ENCODE results near the gene AP5S1. TPM values are rescaled to one million over a fixed set of nuclear protein-coding genes. Genes with fewer than 3 reads are reported as not detected.

AP5S1 gene
- total and polyA plus RNA-seq, 2 of the 13 experiments (the other 11 are each of a cell fraction or from before 2014, with no cell fraction given): 7.9 to 23.2 TPM

GRCh38 chr20:3846740-3847428 is 26.5 kb downstream of the AP5S1 start, which contains the start of gene MAVS (continued):
- TF ChIP-seq ZBTB46 (CRISPR knock-in tag; IDR thresholded peaks at IDR 0.05; ENCODE audit: borderline replicate concordance): no peak; the same call in 1 of the 2 replicates
- peak; percentile 89 for TF ChIP-seq ZNF124 (CRISPR knock-in tag; IDR thresholded peaks at IDR 0.05)
- TF ChIP-seq ZFP36L2 (CRISPR knock-in tag; IDR thresholded peaks at IDR 0.05): no peak; the same call in 1 of the 2 replicates
- no peak for TF ChIP-seq ZNF282 (IDR thresholded peaks at IDR 0.05; ENCODE audit: partially characterized antibody)
- TF ChIP-seq NR2F1 (CRISPR knock-in tag; IDR thresholded peaks at IDR 0.05): peak; percentile 6 to 48; a peak in 2 of 4 replicates
- TF ChIP-seq ZNF841 (CRISPR knock-in tag; IDR thresholded peaks at IDR 0.05; ENCODE audit: borderline replicate concordance): no peak
- peak; percentile 46; the same call in 1 of the 2 replicates for TF ChIP-seq AHR (CRISPR knock-in tag; IDR thresholded peaks at IDR 0.05)
- TF ChIP-seq SCMH1 (CRISPR knock-in tag; IDR thresholded peaks at IDR 0.05; ENCODE audit: borderline replicate concordance): no peak
- no peak for TF ChIP-seq SUZ12 (IDR thresholded peaks at IDR 0.05; ENCODE audit: low read depth, low read length)
- peak; percentile 6; the same call in 1 of the 2 replicates for TF ChIP-seq ZNF615 (CRISPR knock-in tag; IDR thresholded peaks at IDR 0.05; ENCODE audit: borderline replicate concordance)
- TF ChIP-seq MXD3 (CRISPR knock-in tag; IDR thresholded peaks at IDR 0.05): peak; percentile 88
- no peak for TF ChIP-seq ZBTB21 (CRISPR knock-in tag; IDR thresholded peaks at IDR 0.05)
- TF ChIP-seq MBNL3 (CRISPR knock-in tag; conservative IDR thresholded peaks at IDR 0.05): no peak
- TF ChIP-seq E2F2 (CRISPR knock-in tag; IDR thresholded peaks at IDR 0.05; ENCODE audit: borderline replicate concordance): peak; percentile 21
- no peak for TF ChIP-seq ATRX (CRISPR knock-in tag; IDR thresholded peaks at IDR 0.05; ENCODE audit: borderline replicate concordance)
- peak; percentile 94; the same call in 1 of the 2 replicates for TF ChIP-seq ZNF780A (CRISPR knock-in tag; IDR thresholded peaks at IDR 0.05)
- TF ChIP-seq ZNF772 (CRISPR knock-in tag; IDR thresholded peaks at IDR 0.05): peak; percentile 85; the same call in 1 of the 2 replicates
- peak; percentile 64 for TF ChIP-seq ATF3 (CRISPR knock-in tag; IDR thresholded peaks at IDR 0.05)
- no peak for TF ChIP-seq ZNF432 (CRISPR knock-in tag; IDR thresholded peaks at IDR 0.05; ENCODE audit: borderline replicate concordance)
- TF ChIP-seq ZFP62 (CRISPR knock-in tag; IDR thresholded peaks at IDR 0.05): no peak
- peak; percentile 58; the same call in 1 of the 2 replicates for TF ChIP-seq FOXK1 (CRISPR knock-in tag; IDR thresholded peaks at IDR 0.05; ENCODE audit: borderline replicate concordance, low read depth)
- TF ChIP-seq SAP130 (CRISPR knock-in tag; IDR thresholded peaks at IDR 0.05; ENCODE audit: low read depth): peak; percentile 89
- TF ChIP-seq ZBTB43 (CRISPR knock-in tag; conservative IDR thresholded peaks at IDR 0.05): peak; percentile 14
- TF ChIP-seq MAFF (IDR thresholded peaks at IDR 0.05; ENCODE audit: low read depth, low read length): no peak
- peak; percentile 99 for TF ChIP-seq TAF1 (CRISPR knock-in tag; IDR thresholded peaks at IDR 0.05)
- peak; percentile 39; the same call in 1 of the 2 replicates for TF ChIP-seq RARA (CRISPR knock-in tag; IDR thresholded peaks at IDR 0.05)
- no peak for TF ChIP-seq ZFP36L1 (CRISPR knock-in tag; IDR thresholded peaks at IDR 0.05)

Data from HepG2 (cell line).